ENCODE data around the gene SZT2.
"Not testable (repeated sequence)": the region's sequence is repeated elsewhere in the genome, so short reads cannot be mapped to it uniquely, and the experiment has no call there.

Gene SZT2

GRCh38 chr1:43363283-43363934, 26.3 kb upstream of the SZT2 start:
- no peak for DNase-seq

- no peak for DNase-seq
Measured at GRCh38 chr1:43363935-43364525, 25.7 kb upstream of the SZT2 start.

DNA sequence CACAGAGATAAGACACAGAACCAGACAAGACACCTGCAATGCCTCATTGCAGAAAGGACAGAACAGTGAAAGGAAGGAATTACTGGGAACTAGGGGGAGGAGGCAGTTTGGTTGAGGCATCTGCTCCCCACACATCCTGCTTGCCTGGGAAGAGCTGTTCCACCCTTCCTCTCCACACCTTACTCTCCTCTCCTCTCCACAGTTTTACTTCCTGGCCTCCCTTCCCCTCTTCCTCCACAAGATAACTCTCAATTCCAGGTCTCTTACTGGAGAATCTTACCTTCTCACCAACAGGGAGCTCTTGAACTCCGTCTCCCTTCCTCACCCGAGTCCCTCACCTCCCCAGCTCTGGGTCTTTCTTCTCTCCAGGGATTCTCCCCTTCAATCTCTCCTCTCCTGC, 24.0 kb upstream of the SZT2 start:
- no peak for DNase-seq

GRCh38 chr1:43366179-43366578, 23.5 kb upstream of the SZT2 start:
- no peak for DNase-seq

DNA sequence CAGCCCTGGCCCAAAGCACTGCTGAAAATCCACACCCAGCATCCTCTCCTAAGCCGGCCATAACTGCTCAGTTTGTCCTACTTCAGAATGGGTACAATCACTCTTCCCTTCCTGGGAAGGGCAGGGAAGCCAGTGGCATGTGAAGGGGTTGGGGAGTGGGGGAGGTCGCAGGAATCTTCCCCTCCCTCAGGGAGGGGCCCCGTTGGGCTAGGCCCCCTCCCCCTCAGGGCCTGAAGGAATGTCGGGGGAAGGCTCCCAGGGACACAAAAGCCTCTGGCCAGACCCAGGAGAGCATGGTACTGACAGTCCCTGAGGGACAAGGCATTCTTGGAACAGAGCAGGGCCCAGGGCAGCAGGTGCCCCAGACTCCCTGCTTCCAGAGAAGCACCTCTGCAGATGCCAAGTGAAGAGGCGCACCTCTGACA, 23.1 kb upstream of the SZT2 start:
- DNase-seq, result no peak

DNA sequence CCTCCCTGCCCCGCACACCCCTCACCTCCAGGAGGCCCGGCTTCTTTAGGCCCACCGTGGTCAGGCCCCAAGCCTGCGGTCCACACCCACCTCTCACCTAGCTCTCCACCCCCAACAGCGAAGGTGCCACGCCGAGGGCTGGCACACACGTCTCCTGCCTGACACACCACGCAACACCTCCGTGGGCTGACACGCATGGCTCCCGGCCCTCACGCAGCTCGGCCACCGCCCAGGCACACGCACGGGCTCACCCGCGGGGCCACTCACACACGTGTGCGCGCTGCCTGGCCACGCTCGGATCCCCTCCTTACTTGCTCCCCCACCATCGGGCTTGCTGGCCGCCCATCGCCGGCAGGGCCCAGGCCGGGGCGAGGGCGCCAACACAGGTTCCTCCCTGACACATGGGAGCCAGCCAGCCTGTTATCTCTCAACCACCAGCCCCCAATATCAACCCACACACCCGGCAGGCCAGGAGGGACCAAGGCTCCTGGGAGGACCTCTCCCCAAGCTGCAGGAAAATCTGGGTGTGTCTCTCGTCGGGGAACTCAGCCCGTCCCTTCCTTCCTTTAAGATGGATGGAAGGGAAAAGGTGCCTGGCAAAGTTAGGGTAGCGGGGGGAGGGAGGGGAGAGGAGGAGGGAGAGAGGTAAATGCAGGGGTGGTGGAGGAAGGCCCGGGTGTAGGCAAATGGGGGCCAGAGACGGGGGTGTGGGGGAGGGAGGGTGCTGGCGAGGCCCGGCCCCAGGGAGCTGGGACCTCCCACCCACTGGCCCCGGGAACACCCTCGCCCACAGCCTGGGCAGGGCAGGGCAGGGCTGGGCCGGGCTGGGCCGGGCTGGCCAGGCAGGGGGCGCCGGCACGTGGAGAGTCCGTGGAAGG, 22.4 kb upstream of the SZT2 start:
- peak; percentile 58 for DNase-seq

DNA sequence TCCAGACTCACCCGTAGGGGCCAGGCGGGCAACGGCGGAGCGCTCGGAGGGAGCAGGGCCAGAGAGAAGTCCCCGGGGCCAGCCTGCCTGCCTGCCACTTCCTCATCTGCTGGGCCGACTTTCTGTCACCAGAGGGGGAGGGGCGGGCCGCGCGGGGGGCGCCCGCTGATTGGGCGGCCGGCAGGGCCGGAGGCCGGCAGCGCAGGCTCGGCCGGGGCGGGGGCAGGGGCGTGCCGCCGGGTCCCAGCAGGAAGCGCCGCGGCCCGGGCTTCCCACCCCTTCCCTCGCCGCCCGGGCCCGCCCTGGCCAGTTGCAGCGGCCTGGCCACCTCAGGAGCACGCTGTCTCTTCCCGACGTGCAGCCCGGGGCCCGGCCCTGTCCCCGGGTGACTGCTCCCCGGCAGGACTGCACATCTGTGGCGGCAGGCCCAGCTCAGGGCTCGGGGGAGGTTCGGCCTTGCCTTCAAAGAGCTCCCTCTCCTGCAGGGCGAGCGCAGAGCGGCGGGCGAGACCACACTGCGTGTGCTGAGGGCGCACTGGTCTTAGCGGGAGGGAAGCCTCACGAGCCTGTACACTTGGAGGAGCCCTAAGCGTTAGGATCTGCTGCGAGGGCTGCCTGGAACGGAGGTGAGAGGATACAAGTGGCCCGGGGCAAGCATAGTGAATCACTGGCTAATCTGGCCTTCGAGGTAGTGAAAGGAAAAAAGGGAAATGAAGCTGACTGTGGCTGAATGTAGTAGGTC, 21.6 kb upstream of the SZT2 start, which contains the start of gene ELOVL1:
Gene ELOVL1, minus strand, starts transcription at position 108 of the 742 bp plus-strand sequence. CDS start 2,402 bp downstream, outside the sequence.
- DNase-seq, result peak; percentile 89

DNA sequence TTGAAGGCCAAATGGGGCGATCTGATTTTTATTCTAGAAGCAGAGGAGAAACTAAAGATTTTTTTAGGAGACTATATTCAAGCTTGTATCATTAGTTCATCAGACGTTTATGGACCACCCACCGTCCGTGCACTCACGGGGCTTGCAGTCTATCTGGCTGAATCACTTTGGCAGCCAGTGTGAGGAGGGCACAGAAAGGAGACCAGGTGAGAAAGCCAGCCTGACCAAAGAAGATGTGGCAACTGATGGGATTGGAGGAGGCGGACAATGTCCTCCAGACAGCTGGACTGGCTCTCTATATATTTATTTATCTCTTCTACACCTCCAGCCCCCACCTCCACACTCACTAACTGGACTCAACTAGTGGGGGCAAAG, 21.1 kb upstream of the SZT2 start:
- no peak for DNase-seq

DNA sequence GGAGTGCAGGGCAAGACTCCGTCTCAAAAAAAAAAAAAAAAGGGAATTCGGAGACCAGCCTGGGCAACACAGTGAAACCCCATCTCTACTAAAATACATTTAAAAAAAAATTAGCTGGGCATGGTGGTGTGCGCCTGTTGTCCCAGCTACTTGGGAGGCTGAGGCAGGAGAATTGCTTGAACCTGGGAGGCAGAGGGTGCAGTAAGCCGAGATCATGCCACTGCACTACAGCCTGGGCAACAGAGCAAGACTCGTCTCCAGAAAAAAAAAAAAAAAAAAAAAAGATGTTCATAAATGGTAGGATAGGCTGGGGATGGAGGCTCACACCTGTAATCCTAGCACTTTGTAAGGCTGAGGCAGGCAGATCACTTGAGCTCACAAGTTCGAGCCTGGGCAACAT, 19.9 kb upstream of the SZT2 start:
- DNase-seq, result not testable (repeated sequence)

DNA sequence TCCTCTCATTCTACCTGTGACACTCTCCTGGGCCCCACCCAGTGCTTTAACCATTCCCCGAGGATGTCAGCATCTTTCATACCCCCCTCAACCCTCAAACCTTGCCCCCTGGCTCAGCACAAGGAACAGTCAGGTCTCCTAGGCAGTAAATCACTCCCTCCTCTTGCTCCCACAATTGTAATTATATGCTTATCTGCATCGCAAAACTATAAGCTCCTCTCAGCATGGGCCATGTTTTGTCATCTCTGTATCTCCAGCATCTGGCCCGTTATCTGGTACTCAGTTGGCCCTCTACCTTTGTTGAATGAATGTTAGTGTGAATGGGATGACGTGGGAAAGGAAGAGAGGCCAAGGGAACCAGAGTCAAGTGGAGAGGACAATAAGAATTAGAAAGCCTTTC, 19.1 kb upstream of the SZT2 start:
- no peak for DNase-seq

DNA sequence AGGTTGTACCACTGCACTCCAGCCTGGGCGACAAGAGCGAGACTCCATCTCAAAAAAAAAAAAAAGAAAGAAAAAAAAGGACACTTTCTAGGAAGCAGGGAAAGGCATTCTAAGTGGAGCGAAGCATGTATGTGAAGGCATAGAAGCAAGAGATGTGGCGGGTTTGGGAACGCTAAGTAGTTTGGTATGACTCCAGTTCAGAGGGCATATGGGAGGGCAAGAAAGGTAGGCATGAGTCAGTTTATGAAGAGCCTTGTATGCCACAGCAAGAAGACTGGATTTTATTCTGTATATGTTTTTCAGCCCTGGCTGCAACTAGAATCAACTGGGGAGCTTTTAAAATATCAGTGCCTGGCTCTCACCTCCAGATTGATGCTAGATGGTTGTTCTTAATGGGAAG, 17.5 kb upstream of the SZT2 start:
- no peak for DNase-seq

- no peak for DNase-seq
Measured at GRCh38 chr1:43373066-43373940, 16.4 kb upstream of the SZT2 start.

DNA sequence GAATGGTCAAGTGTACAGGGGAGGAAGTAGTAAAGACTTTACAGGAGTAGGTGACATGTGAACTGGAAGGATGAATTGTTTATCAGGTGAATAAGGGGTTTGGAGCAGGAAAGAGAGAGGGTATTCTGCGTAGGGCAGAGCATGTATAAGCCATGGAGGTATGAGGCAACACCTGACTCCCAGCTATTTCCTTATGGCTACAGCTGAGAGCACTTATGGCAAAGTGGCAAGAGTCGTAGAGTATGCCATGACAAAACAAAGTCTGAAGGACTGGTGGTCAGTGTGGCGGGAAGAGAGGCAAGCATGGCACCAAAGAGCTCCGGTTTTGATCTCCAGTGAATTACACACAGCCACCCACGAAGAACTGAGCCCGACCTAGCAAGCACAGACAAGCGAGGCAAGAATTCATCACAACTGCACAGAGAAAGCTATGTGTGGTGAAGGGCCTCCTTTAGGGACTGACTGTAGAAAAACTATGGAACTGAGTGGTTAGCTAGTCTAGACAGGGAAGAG, 12.9 kb upstream of the SZT2 start:
- no peak for DNase-seq

- no peak for DNase-seq
Measured at GRCh38 chr1:43377831-43378230, 11.9 kb upstream of the SZT2 start.

GRCh38 chr1:43379476-43379875, 10.2 kb upstream of the SZT2 start:
- no peak for DNase-seq

DNA sequence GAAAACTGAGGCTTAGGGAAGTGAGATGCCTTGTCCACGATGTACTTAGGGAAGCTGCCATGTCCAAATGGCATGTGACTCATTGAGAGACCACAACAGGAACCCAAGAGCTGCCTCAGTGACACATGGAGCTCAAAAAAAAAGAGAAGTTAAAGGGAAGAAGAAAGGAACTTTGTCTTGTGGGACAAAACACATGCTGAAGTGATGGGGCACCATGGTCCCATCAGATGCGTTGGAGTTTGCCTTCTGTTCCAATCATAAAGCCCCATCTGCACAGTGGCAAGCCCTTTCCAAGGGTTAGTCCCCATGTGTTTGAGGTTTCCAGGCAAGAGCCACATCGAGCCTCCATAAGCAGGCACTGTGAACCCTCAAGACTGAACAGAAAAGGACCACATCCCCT, 8.1 kb upstream of the SZT2 start:
- DNase-seq, result no peak

- no peak for DNase-seq
Measured at GRCh38 chr1:43382027-43382779, 7.5 kb upstream of the SZT2 start.

DNA sequence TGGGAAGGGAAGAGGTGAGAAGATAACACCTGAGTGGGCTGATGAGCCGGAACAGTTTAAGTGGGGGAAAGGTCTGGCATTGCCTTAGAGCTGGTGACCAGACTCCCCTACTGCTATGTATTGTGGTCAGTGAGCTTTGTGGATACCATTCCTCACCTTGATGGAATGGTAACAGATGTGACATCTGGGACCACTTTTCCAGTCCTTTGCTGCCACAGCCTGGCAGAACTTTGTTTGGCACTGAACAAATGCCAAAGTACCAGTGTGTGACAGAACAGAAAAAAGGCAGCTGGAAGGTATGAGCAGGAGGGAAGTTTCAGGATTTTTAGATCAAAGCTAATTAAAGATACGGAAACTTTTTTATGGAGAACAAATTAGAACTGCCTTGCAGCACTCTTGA, 6.2 kb upstream of the SZT2 start:
- no peak for DNase-seq

GRCh38 chr1:43386676-43387075, 3.0 kb upstream of the SZT2 start:
- DNase-seq, result no peak

- DNase-seq, result no peak
Measured at GRCh38 chr1:43387976-43388599, 1.6 kb upstream of the SZT2 start.

- no peak for DNase-seq
Measured at GRCh38 chr1:43388613-43389012, 1.1 kb upstream of the SZT2 start.

Data from activated naive CD4-positive, alpha-beta T cell treated with Interleukin-2 at 50 U/mL for 16 hours (primary cell).